ENCODE data around the gene PRSS27. TPM values are rescaled to one million over a fixed set of nuclear protein-coding genes. Genes with fewer than 3 reads are reported as not detected.
"Not testable (repeated sequence)": the region's sequence is repeated elsewhere in the genome, so short reads cannot be mapped to it uniquely, and the experiment has no call there.

Gene PRSS27
- total RNA-seq, 1 donor from 2014 or later, result 0.90 TPM

DNA sequence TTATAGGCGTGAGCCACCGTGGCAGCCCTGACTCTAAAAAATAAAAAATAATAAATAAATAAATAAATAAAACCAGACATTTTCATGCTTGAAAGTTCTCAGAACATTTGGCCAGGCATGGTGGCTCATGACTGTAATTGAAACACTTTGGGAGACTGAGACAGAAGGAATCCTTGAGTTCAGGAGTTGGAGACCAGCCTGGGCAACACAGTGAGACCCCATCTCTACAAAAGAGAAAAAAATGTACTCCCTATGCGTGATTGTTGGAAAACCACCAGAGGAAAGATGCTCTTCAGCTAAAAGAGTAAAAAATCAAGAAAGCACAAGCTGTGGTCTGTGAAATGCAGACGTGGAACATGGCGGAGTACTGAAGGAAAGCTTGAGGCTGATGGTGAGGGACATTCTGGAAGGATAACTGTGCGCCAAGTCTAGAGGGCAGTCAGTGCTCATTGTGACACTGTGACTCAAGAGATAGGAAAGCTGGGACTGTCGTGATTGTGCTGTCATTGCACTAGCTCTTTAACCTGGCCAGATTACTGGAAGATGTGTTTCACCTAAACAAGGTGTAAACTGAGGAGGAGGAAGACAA, 4.2 kb upstream of the PRSS27 start:
- Mint-ChIP-seq H3K9me3 (ENCODE audit: unreplicated experiment) (no peaks in the 10 kb centered on the region), H3K36me3 (ENCODE audit: low read depth, unreplicated experiment) (no peaks in the 10 kb centered on the region), H3K27ac (ENCODE audit: unreplicated experiment) (no peak overlapping the region), H3K4me3 (ENCODE audit: unreplicated experiment) (no peak overlapping the region), H3K27me3 (ENCODE audit: unreplicated experiment) (no peaks in the 10 kb centered on the region), H3K4me1 (ENCODE audit: unreplicated experiment) (no peaks in the 10 kb centered on the region)
- no peak for TF ChIP-seq CTCF (IDR thresholded peaks at IDR 0.05; ENCODE audit: unreplicated experiment)
- DNase-seq (ENCODE audit: low spot score), result no peak

- H3K27ac Mint-ChIP-seq (ENCODE audit: unreplicated experiment), result not testable (repeated sequence)
These were observed 1.7 kb upstream of the PRSS27 start for GRCh38 chr16:2721634-2722173.

DNA sequence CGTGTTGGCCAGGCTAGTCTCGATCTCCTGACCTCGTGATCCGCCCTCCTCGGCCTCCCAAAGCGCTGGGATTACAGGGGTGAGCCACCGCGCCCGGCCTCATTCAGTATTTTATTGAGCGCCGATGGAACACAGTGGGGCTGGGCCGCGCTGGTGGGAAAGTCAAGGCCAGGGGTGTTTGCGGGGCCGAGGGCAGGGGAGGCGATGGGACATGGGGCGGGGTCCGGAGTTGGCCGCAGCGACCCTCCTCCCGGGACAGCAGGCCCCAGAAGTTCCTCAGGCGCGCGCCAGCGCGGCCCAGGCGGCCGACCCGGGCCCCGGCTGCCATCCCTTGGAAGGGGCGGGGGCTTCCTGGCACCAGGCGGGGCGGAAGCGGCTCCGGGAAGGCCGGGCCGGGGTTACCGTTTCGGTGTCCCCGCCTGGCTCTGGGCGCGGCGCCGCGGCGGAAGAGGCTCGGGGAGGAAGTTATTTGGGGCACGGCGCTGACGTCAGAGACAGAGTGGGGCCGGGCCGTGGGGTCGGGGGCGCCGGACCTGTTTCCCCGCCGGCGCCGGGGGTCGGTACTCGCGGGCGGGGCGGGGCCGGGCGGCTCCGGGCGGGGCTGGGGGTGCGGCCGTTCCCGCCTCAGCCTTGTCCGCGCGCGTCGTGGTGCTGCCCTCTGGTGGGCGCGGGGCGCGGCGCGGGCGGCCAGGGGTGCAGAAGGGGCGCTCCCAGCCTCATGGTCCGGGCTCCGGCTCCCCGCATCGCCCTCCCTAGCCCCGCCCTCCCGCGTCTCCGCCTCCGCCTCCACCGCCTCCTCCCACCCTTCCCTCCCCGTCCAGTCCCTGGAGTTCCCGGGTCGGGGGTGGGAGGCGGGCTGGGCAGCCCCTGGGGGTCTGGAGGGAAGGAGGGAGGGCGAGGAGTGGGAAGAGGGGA, 952 bp upstream of the PRSS27 start:
- Mint-ChIP-seq H3K27ac (ENCODE audit: unreplicated experiment) (no peak overlapping the region), H3K4me1 (ENCODE audit: unreplicated experiment) (no peaks in the 10 kb centered on the region), H3K9me3 (ENCODE audit: unreplicated experiment) (no peaks in the 10 kb centered on the region), H3K36me3 (ENCODE audit: low read depth, unreplicated experiment) (no peaks in the 10 kb centered on the region), H3K4me3 (ENCODE audit: unreplicated experiment) (peak overlapping the region; percentile 74), H3K27me3 (ENCODE audit: unreplicated experiment) (no peaks in the 10 kb centered on the region)
- peak; percentile 82 for DNase-seq (ENCODE audit: low spot score)
- TF ChIP-seq CTCF (IDR thresholded peaks at IDR 0.05; ENCODE audit: unreplicated experiment), result peak; percentile 87

More at GRCh38 chr16:2721634-2722173, 1.7 kb upstream of the PRSS27 start:
- not testable (repeated sequence) for H3K4me1 Mint-ChIP-seq (ENCODE audit: unreplicated experiment); H3K36me3 Mint-ChIP-seq (ENCODE audit: low read depth, unreplicated experiment); H3K27me3 Mint-ChIP-seq (ENCODE audit: unreplicated experiment); DNase-seq (ENCODE audit: low spot score); H3K9me3 Mint-ChIP-seq (ENCODE audit: unreplicated experiment)
- peak overlapping the region; percentile 82 for H3K4me3 Mint-ChIP-seq (ENCODE audit: unreplicated experiment)

- Mint-ChIP-seq H3K36me3 (ENCODE audit: low read depth, unreplicated experiment) (no peaks in the 10 kb centered on the region), H3K4me3 (ENCODE audit: unreplicated experiment) (no peak overlapping the region), H3K27ac (ENCODE audit: unreplicated experiment) (no peak overlapping the region), H3K4me1 (ENCODE audit: unreplicated experiment) (no peaks in the 10 kb centered on the region), H3K27me3 (ENCODE audit: unreplicated experiment) (no peaks in the 10 kb centered on the region), H3K9me3 (ENCODE audit: unreplicated experiment) (no peaks in the 10 kb centered on the region)
- no peak for TF ChIP-seq CTCF (IDR thresholded peaks at IDR 0.05; ENCODE audit: unreplicated experiment)
- no peak for DNase-seq (ENCODE audit: low spot score)
These were observed 528 bp downstream of the PRSS27 start for GRCh38 chr16:2719328-2720063.

Measured in endothelial cell (in vitro differentiated cells).